Bone marrow (tissue), 2 donors: ENCODE results near the gene CACNA2D2.

Experiments used
- DNase-seq, 2 donors: peaks; one replicate each; lab custom pipeline; 2025; lab: John Stamatoyannopoulos, UW

The CACNA2D2 gene

DNA sequence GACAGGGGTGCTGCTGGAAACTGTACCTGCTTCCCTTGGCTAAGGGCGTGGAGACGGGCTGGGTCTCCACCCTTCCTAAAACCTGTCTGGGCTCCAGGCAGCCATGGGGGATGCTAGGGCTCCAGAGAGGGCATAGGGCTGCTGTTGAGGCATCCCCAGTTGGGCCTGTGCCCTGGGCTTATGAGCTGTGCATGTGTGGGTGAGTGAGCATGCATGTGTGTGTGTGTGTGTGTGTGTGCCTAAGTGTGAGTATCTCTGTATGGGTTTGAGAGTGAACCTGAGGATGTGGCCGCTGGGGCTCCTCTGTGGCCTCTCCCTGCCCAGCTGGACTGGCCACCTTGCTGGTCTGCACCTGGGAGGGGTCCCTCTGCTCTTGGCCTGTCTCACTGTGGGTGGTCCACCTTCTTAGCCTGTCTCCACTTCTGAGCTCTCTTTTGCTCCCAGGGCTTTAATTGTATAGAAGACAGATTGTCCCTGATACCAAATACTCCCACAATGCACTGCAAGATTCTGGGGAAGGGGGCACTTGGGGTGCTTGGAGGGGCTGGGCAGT lies 132.2 kb downstream of the CACNA2D2 start:
- DNase-seq, result no peak

DNA sequence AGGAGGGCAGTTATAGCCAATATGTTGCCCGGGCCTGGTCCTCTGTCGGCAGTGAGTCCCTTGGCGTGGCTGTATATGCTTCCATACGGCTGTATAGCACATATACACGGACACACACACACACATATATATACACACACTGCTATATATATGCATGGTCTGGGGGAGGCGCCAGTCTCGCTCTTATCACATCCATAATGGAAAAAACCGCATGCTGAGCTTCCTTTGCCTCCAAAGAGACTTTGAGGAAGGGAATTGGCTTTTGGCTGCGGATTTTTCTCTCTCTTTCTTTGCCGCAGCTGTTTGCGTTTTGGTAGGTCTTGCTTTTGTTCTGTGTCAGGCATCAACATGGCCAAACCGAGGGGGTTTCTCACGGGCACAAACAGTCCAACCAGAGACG lies 132.8 kb downstream of the CACNA2D2 start:
- no peak for DNase-seq

DNA sequence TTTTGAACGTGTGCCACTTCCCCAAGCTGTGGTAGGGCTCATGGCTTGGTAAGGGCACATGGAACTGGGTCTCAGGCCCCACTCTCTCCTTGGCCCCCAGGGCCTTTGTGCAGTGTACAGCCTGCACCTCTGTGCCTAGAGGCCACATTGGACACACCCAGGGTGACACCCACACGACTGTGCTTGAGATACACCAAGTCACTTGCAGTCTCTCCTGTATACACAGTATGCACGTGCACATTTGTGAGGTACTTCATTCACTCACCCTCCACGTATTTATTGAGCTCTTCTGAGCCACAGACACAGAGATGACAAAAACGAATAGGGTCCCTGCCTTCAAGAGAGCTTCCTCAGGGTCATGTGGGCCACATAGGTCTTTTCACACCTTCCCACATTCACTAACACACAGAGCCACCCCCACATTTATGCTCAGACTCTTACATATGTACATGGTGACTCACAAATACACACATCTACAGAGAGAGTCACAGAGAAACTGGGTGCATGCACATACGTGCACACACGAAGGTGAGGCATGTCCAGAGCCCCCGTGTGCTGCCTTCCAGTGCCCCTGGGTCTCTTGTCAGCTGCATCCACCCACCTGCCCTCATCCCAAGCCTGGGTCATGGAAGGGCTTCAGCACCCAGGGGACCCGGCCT lies 134.3 kb downstream of the CACNA2D2 start:
- no peak for DNase-seq

DNA sequence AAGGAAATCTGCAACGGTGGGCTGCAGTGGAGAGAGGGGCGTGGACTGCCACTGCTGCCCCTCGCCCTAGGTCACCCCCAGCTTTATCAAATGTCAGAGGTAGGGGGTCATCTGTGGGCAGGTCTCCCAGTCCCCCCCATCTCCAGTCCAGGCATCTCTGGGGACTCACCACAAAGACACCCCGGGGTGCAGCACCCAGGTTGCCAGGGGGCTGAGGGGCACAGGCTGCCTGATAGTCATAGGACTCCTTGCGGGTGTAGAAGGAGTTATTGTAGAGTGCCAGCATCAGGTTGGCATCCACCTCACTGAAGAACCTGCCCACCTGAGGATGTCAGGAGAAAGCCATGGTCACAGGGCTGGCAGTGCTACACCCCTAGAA lies 137.6 kb downstream of the CACNA2D2 start:
- no peak for DNase-seq

DNA sequence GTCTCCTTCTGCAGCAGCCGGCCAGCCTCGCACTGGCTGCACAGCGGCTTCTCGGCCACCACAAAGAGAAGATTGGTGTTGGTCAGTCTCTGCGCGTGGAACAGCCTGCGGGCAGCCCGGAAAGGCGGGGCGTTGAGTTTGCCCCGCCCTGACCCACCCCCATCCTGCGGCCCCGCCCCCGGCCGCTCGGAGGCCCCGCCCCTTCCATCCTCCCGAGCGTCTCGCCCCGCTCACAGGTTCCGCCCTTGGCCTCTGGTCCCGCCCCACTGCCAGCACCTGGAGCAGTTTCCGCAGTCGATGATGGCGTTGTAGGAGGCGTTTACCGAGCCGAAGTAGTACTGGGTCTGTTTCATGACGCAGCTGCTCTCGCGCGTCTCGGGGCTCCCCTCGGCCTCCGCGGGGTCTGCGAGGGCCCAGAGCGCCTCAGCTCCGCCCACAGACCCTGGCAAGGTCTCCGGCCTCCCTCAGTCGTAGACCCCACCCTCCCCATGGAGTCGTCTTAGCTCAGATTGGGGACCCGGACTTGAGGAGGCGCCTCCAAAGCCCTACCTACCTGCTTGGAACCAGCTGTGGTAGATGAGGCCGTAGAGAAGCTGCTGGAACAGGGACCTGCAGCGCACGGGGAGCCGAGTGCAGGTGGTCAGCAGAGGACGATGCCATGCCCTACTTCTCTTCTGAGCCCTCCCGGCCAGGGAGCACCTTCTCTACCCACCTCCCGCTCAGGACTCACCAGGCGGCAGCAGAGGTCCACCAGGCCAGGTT lies 138.2 kb downstream of the CACNA2D2 start:
- peak; percentile 46 to 66 for DNase-seq

DNA sequence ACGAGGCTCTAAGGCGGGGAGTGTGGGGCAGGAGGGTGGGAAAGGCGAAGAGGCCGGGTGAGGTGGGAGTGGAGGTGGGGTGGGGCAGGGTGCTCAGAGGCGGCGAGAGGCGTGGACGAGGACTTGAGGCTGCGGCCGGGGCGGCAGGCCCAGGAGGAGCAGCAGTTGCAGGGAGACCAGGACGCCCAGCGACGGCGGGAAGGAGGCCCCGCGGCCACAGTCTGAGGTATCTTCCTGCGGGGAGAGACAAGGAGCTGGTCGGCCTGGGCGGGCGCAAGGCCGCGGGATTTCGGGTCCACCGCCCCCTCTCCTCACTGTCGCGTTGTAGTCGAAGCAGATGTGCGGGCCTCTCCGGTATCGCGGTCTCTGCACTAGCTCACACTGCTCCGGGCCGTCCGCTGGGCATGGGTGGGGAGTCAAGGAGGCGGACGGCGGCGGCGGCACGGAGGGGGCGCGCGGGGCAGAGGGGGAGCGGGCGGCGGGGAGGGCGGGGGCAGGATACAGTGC lies 138.8 kb downstream of the CACNA2D2 start:
- DNase-seq, result no peak

DNA sequence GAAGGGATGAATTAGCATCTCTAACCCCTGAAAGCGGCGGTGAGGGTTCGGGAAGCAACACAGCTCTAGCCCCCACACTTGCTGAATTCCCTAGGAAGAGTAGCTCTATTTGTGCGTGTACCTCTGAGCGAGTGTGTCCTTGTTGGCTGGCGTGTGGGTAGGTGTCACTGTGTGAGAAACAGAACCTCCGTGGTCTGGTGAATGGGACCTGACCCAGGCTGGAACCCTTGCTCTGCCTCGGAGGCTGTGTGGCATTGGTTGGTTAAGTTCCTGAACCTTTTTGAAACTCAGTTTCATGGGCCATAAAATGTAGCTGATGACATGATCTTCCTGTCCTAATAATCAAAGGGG lies 143.7 kb downstream of the CACNA2D2 start:
- no peak for DNase-seq

DNA sequence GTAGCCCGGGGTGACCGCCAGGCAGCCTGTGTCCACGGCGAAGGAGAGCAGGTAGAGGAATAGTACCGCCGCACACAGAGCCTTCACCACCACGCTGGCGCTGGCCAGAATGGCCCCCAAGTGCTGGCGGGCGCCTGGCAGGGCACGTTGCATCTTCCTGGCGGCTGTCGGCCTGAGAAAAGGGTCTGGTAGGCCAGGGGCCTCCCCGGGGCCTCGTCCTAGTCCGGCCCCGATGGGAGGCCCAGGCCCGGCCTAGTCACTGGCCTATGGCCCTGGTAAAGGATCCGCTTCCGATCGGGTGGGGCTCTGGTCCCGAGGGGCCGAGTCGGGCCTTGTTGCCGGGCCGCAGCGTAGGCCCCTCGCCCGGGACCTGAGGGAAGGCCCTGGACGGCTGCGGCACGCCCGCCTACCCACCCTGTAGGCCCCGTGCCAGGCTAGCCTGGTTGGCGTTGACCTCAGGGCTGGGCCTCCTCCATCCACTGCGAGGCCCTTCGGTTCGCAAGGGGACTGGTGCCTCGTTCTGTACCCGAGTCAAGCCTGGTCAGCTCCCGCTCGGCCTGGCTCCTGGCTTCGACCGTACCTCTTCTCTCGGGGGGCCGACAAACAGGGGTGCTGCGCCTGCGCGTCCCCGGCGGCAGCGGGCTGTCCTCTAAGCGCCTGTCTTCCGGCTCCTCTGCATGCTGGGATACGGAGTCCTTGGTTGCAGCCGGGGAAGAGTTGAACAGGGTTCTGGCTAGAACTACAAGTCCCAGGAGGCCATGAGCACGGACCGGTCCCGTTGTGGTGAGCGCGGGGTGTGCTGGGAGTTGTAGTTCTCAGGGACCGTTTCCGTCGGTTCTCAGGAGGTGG lies 144.3 kb downstream of the CACNA2D2 start, which contains the start of gene TMEM115:
Gene TMEM115, minus strand, starts transcription at position 611 of the 849 bp plus-strand sequence. Its CDS starts 458 bp downstream, at position 153.
- peak; percentile 64 to 97 for DNase-seq

DNA sequence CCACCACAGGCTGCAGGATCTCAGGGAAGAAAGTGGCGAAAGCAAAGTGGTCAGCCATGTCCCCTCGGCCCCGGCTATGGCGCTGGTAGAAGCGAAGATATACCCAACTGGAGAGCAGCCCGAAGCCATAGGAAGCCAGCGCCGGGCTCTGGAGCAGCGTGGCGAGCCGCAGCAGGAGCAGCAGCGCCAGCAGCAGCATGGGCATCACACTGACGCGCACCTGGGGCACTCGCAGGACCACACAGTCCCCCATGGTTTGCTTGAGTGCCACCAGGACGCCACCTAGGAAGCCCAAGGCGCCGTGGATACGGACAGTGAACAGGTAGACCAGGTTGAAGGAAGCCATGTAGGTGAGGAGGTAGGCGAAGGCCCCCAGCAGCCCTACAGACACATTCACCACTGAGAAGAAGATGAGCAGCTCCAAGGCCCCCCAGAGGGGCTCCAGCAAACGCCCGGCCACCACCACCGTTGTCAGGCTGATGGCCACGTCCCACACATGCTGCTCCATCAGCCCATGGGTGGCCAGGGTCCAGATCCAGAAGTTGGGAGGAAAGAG lies 145.0 kb downstream of the CACNA2D2 start:
- no peak for DNase-seq

DNA sequence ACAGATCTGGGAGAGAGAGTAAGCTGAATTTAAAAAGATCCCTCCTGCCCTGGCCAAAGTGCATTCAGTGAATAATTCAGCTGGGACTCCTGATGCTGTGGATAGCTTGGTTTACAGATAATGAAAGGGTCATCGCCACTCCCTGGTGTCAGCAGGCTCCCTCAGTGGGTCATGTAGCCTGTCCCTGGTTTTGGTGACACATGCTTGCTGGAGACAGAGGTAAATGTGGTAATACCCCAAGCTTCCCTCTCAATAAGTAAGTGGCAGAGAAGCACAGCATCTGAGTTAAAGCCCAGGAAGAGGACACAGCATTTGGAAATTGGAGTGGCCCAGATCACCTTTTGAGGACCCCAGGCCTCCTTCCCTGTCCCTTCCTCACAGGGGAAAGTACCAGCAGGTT lies 146.0 kb downstream of the CACNA2D2 start:
- no peak for DNase-seq

DNA sequence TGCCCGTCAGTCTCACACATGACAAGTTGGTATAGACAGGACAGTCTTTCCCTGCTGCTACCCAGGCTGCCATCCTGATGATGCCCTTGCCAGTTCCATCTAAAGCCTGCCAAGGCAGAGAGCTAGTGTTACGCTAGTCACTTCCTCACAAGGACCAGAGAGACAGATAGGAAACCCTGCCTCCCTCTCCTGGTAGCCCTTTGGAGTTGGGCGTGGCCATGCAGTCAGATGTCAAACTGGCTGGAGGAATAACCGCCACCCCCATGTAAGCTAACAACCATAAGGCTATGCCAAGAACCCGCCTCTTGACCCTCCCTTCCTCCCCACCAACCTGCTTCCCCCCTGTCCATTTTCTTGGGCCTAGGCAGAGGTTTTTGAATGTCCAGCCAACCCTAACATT lies 146.9 kb downstream of the CACNA2D2 start:
- DNase-seq, result no peak

DNA sequence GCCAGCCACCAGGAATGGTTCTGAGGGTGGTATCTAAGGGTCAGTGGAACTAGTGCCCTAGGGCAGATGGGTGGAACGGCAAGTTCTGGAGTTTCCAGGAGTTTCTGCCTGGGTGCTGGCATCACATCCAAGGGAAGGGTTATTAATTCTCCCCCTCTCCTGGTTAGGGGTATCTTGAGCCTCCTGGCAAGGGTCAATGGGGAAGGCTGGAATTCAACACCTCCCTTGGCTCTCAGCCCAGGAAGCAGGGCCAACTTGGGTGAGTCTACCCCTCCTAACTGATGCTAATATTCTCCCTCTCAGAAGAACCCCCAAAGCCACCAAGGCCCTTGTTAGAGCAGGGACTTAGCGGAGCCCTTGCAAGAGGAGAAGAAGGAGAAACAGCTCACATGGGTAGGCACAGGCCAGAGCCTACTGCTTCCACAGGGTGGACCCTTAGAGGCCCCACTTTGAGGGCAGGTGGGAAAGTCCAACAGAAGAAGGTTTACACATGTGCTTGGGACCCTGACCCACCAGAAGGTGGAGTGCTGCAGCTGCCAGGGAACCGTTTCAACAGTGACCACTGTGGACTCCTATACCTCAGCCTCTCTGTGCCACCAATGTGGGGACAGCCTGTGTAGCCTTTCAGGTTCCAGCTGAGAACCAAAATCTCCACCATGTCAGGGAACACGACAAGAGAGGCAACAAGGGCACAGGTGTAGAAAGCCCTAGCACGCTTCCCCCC lies 147.4 kb downstream of the CACNA2D2 start:
- DNase-seq, result no peak

DNA sequence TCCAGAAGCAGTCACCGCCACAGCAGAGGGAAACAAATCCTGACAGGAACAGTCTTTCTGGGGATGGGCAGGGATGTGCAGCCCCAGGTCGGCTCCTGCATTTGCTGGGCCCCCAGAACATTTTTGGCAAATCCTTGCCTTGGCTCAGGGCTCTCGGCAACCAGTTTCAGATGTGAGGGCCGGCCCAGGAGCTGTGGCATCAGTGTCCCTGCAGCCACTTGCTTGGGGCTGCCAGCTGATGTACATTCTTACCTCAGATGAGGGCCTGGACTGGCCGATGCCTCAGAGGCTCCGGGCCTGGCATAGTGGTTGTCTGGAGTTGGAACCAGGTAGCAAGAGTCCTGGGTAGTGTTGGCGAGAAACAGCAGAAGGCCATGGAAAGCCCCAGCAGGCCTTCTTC lies 148.6 kb downstream of the CACNA2D2 start:
- DNase-seq, result no peak

DNA sequence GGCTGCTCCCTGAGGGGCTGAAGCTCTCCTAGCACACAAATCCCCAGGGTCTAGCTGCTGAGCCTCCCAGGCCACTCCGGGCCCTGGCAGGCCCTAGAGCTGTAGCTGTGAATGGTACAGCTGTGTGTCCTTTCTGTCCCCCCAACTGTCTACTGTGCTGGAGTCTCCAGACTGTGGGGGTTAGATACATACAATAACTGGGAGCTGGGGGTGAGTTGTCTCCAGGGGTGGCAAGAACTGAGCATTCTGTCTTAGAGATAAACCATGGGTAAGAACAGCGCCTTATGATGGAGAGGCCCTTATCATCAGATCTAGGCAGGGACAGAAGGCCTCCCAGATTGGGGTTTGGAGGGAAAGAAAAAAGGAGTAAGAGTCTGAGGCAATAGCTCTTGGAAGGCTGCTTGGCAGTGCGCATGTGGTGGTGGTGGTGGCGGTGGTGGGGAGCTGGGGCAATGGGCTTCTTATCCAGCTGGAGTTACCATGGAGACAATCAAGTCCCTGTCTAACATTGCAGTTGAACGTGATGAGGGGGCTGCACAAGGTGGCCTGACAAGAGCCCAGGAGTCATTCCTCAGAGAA lies 149.2 kb downstream of the CACNA2D2 start:
- no peak for DNase-seq

DNA sequence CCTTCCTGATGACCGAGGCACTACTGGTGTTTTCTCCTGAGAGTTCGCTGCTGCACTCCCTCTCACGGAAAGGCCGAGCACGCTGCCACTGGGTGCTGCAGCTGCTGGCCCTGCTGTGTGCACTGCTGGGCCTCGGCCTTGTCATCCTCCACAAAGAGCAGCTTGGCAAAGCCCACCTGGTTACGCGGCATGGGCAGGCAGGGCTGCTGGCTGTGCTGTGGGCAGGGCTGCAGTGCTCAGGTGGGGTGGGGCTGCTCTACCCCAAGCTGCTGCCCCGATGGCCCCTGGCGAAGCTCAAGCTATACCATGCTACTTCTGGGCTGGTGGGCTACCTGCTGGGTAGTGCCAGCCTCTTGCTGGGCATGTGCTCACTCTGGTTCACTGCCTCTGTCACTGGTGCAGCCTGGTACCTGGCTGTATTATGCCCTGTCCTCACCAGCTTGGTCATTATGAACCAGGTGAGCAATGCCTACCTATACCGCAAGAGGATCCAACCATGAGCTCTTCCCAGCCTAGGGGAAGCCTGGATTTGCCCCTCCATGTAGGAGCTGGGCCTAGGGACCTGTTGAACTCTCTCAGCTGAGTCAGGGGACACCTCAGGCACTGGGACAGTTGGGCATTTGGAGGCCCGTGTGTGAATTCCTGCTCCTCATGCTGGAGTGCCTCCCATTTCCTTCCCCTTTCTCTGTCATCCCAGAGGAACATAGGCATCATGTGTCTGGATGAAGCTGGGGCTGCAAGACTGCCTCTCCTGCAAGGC lies 150.0 kb downstream of the CACNA2D2 start:
- DNase-seq, result no peak

DNA sequence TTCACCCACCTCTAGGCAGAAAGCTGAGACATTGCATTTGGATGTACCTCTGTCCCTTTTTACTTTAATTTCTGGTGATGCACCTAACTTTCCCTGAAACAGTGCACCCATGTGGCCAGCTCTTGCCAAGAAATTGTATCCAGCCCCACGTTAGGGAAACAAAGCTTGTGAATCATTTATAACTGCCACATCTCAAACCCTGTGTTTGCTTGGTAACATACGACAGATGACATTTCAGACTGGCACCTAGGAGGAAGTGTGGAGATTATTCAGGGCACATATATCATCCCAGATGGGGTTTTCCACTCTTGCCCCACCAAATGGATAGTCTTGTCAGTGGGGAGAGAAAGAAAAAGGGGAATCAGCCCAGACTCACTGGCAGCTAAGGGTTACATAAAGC lies 150.7 kb downstream of the CACNA2D2 start:
- peak in 1 of 2 donors; percentile 49 for DNase-seq

DNA sequence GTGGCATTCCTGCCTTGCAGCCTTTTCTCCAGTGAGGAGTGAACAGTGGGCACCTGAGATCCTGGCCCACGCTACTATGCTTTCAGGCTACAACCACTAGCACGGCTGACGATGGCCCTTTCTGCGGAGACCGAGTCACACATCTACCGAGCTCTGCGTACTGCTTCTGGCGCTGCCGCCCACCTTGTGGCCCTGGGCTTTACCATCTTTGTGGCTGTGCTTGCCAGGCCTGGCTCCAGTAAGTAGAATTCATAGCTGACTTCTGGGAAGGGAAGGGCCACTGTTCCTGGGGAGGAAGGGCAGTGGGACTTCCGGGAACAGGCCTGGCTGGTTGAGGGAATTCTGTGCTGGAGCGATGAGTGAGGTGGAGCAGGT lies 152.1 kb downstream of the CACNA2D2 start:
- DNase-seq, result no peak

DNA sequence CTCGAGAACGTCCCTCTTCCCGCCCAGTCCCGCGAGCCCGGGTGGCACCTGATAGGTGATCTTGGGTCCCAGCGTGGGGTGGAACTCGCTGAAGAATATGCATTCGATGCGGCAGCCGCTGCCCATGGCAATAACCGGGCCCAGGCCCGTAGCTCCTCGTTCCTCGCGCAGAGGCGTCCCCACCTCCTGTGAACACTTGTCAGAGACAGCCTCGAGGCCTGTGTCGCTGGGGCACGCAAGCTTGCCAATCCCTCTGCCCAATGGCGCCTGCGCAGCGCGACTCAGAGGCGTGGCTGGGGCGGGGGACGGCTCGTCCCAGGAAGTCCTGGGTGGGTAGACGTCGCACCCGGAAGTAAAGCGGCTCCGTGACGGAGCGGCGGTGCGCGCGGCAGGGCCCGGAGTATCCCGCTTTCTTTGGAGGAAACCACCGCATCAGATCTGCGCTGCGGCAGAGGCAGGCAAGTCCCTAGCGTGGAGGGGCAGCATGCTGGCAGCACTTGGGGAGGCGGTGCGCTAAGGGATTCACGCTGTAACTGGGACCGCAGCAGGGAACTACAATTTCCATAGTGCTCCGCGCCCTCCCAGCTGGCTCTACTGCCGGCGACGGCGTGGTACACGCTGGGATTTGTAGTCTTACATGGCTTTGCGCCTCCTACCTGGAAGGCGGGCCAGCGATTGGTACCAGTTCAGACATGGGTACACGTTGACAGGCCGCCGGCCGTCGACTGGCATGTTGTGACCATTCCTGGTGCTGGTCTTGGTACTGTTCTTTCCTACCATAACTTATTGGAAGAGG lies 152.7 kb downstream of the CACNA2D2 start, which contains the start of the genes CYB561D2 and NPRL2:
Gene CYB561D2, plus strand, starts transcription at position 336 of the 796 bp plus-strand sequence. CDS start 572 bp downstream, outside the sequence.
Gene NPRL2, minus strand, starts transcription at position 249 of the 796 bp plus-strand sequence. Its CDS starts 123 bp downstream, at position 126.
- peak; percentile 87 to 96 for DNase-seq

DNA sequence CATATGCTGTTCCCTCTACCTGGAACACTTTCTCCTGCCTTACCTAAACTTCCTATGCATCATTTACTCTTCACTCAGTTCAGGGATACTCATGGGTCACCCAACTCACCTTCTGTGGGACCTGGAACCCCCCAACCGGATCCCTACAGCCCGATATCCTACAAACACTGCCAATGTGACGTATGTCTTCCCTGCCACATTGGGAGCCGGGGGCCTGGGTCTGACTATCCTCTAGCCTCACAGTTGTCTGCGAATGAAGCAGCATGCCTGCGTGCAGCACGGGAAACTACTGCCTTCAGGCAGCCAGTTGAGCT lies 153.3 kb downstream of the CACNA2D2 start:
- no peak for DNase-seq
